Fibroblast of lung (primary cell): Measurements from ENCODE around the gene SUZ12.

Experiments used
- CTCF ChIP-seq, 2 donors: IDR thresholded peaks in 1 of 2; conservative IDR thresholded peaks in 1 of 2; 1 replicate in 1 of 2; 2 replicates in 1 of 2; pipeline ENCODE4 v1.5.1; 2011 to 2012; ENCODE audit warnings: low read length in 2 of 2, control low read depth in 1 of 2, inconsistent platforms in 1 of 2, low read depth in 1 of 2, mild to moderate bottlenecking in 1 of 2
- EZH2 ChIP-seq: IDR thresholded peaks from 2 replicates; pipeline ENCODE4 v1.5.1; 2012; ENCODE audit warnings: low read length, control low read depth, mild to moderate bottlenecking; ENCODE audit errors: missing control alignments

DNA sequence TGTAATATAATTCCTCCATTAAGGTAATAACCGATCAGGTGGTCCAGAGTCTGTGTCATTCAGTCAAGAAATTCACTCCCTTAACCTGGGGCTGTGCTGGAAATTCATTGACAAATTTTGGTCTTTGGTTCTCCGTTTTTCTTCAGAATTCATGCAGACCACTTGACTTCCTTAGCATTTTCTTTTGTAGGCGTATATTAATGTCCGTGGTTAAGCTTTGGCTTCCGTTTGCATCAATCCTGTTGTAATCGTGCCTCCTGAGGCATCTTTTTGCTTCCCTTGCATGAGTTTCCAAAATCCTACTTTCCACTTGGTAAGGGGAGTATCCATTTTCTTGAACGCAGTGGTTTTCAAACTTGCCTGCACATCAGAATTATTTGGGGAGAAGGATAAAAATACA, 79.4 kb downstream of the SUZ12 start:
- TF ChIP-seq CTCF (conservative IDR thresholded peaks at IDR 0.05 in 1 of 2, IDR thresholded peaks at IDR 0.05 in 1 of 2; ENCODE audit: low read depth in 1 of 2, low read length in 2 of 2), result no peak
- no peak for TF ChIP-seq EZH2
